Measurements from ENCODE around the gene GALNT7. TPM values are rescaled to one million over a fixed set of nuclear protein-coding genes. Genes with fewer than 3 reads are reported as not detected.

The GALNT7 gene
- total and polyA plus RNA-seq, 10 of the 15 experiments (the other 5 are each of a cell fraction or from before 2014, with no cell fraction given), result 14.2 to 33.2 (median 28.9) TPM

DNA sequence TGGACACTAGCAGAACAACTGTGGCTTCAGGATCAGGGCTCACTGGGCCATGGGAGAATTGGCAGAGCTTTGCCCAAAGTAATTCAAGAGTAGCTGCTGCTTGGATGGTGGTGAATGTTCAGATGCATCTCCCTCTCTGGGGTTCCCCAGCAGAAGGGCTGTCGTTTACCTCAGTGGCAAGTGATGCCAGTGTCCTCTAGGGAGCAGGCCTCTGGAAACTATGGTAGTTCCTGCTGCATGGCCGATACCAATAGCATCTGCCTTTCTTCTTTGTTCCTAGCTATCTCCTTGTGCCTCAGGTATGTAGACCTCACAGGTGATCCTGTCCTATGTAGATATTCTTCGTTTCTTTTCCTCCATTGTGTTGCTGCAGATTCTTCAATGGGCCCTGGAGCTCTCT lies 139.2 kb downstream of the GALNT7 start:
- in situ Hi-C loops (cut with MboI), result no loop called here

More for the DNA sequence above, 139.2 kb downstream of the GALNT7 start:
- no peak overlapping the region for H3K4me3 ChIP-seq
- ATAC-seq (no peak), FAIRE-seq (no peak), DNase-seq (ENCODE audit: low read depth, low spot score) (no peak)
- no peaks in the 10 kb centered on the region for H3K79me2 ChIP-seq (ENCODE audit: control insufficient read depth, insufficient read depth, low read length)
- no peak overlapping the region for H3K9ac ChIP-seq (ENCODE audit: control insufficient read depth, insufficient read depth, low read length)
- BruUV-seq (replicated peaks), result no TSS peak
- ChIA-PET RAD21 (ENCODE audit: unreplicated experiment) (interaction anchor here (1.4 to 1.5 kb wide), 2 partner anchors 12 to 113 kb away, joined by 3 to 4 read pairs; no protein-coding TSS in a partner anchor), POLR2A (interaction anchor here (0.7 kb wide), 1 partner anchor 338 kb away, joined by 4 read pairs; no protein-coding TSS in a partner anchor), CTCF (interaction anchor here (0.7 to 3.2 kb wide), 7 partner anchors 13 to 297 kb away, joined by 3 to 17 read pairs (median 5); no protein-coding TSS in a partner anchor), SMC1A (ENCODE audit: uncharacterized antibody, unreplicated experiment) (interaction anchor here (0.5 to 3.4 kb wide), 6 partner anchors 10 to 550 kb away, joined by 3 to 18 read pairs (median 3); no protein-coding TSS in a partner anchor)
- H3K4me1 ChIP-seq (ENCODE audit: control insufficient read depth, insufficient read depth, low read length), result no peaks in the 10 kb centered on the region
- H3K4me2 ChIP-seq (ENCODE audit: control insufficient read depth, insufficient read depth), result no peak overlapping the region
- WGBS (ENCODE audit: insufficient coverage, insufficient replicate concordance, low lambda C conversion rate, missing lambda C conversion rate), result 96% methylated on average over 3 of the region's 3 CpGs
- no peak overlapping the region for H3K27ac ChIP-seq (ENCODE audit: control insufficient read depth, insufficient read depth)
- TF ChIP-seq ZNF207 (IDR thresholded peaks at IDR 0.05; ENCODE audit: borderline replicate concordance) (no peak), BACH1 (IDR thresholded peaks at IDR 0.05; ENCODE audit: borderline replicate concordance) (no peak), CHD2 (IDR thresholded peaks at IDR 0.05; ENCODE audit: borderline replicate concordance, low read depth, low read length) (no peak), RB1 (IDR thresholded peaks at IDR 0.05; ENCODE audit: borderline replicate concordance) (no peak), POLR2AphosphoS2 (IDR thresholded peaks at IDR 0.05; ENCODE audit: low read depth, low read length) (no peak), MEF2A (IDR thresholded peaks at IDR 0.05; ENCODE audit: insufficient read depth, low read depth, low read length) (no peak), PML (IDR thresholded peaks at IDR 0.05; ENCODE audit: low read length) (no peak), TBL1XR1 (IDR thresholded peaks at IDR 0.05; ENCODE audit: low read depth, low read length) (no peak), NR2C2 (IDR thresholded peaks at IDR 0.05; ENCODE audit: borderline replicate concordance, control insufficient read depth, insufficient read length, low read depth) (no peak), PAX8 (IDR thresholded peaks at IDR 0.05) (no peak), DPF2 (IDR thresholded peaks at IDR 0.05) (no peak), ZNF24 (IDR thresholded peaks at IDR 0.05) (no peak)
- TF ChIP-seq, protein P1, sequence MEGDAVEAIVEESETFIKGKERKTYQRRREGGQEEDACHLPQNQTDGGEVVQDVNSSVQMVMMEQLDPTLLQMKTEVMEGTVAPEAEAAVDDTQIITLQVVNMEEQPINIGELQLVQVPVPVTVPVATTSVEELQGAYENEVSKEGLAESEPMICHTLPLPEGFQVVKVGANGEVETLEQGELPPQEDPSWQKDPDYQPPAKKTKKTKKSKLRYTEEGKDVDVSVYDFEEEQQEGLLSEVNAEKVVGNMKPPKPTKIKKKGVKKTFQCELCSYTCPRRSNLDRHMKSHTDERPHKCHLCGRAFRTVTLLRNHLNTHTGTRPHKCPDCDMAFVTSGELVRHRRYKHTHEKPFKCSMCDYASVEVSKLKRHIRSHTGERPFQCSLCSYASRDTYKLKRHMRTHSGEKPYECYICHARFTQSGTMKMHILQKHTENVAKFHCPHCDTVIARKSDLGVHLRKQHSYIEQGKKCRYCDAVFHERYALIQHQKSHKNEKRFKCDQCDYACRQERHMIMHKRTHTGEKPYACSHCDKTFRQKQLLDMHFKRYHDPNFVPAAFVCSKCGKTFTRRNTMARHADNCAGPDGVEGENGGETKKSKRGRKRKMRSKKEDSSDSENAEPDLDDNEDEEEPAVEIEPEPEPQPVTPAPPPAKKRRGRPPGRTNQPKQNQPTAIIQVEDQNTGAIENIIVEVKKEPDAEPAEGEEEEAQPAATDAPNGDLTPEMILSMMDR (IDR thresholded peaks at IDR 0.05 in 2 of 3, conservative IDR thresholded peaks at IDR 0.05 in 1 of 3; ENCODE audit: control insufficient read depth in 2 of 3, extremely low read depth in 1 of 3, insufficient read depth in 1 of 3, low read depth in 3 of 3, low read length in 3 of 3), result no peak
- TF ChIP-seq, protein P2, sequence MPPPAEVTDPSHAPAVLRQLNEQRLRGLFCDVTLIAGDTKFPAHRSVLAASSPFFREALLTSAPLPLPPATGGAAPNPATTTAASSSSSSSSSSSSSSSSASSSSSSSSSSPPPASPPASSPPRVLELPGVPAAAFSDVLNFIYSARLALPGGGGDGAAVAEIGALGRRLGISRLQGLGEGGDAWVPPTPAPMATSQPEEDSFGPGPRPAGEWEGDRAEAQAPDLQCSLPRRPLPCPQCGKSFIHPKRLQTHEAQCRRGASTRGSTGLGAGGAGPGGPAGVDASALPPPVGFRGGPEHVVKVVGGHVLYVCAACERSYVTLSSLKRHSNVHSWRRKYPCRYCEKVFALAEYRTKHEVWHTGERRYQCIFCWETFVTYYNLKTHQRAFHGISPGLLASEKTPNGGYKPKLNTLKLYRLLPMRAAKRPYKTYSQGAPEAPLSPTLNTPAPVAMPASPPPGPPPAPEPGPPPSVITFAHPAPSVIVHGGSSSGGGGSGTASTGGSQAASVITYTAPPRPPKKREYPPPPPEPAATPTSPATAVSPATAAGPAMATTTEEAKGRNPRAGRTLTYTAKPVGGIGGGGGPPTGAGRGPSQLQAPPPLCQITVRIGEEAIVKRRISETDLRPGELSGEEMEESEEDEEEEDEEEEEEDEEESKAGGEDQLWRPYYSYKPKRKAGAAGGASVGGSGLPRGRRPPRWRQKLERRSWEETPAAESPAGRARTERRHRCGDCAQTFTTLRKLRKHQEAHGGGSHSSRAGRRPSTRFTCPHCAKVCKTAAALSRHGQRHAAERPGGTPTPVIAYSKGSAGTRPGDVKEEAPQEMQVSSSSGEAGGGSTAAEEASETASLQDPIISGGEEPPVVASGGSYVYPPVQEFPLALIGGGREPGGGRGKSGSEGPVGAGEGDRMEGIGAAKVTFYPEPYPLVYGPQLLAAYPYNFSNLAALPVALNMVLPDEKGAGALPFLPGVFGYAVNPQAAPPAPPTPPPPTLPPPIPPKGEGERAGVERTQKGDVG (CRISPR knock-in tag; IDR thresholded peaks at IDR 0.05), result no peak
- TF ChIP-seq, protein P3, sequence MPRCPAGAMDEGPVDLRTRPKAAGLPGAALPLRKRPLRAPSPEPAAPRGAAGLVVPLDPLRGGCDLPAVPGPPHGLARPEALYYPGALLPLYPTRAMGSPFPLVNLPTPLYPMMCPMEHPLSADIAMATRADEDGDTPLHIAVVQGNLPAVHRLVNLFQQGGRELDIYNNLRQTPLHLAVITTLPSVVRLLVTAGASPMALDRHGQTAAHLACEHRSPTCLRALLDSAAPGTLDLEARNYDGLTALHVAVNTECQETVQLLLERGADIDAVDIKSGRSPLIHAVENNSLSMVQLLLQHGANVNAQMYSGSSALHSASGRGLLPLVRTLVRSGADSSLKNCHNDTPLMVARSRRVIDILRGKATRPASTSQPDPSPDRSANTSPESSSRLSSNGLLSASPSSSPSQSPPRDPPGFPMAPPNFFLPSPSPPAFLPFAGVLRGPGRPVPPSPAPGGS (IDR thresholded peaks at IDR 0.05; ENCODE audit: borderline replicate concordance, insufficient read depth, low read depth, low read length, poor library complexity, severe bottlenecking), result no peak
- TF ChIP-seq, protein P4, sequence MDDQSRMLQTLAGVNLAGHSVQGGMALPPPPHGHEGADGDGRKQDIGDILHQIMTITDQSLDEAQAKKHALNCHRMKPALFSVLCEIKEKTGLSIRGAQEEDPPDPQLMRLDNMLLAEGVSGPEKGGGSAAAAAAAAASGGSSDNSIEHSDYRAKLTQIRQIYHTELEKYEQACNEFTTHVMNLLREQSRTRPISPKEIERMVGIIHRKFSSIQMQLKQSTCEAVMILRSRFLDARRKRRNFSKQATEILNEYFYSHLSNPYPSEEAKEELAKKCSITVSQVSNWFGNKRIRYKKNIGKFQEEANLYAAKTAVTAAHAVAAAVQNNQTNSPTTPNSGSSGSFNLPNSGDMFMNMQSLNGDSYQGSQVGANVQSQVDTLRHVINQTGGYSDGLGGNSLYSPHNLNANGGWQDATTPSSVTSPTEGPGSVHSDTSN (IDR thresholded peaks at IDR 0.05; ENCODE audit: insufficient replicate concordance, low read depth, low read length), result no peak
- intact Hi-C loops (cut with micrococcal nuclease; ENCODE audit: unreplicated experiment), result no loop called here
- H3K27me3 ChIP-seq (replicated peaks in 1 of 2; ENCODE audit: control insufficient read depth in 2 of 2, insufficient read depth in 2 of 2, low read length in 1 of 2), result no peaks in the 10 kb centered on the region
- H3K9me3 ChIP-seq (replicated peaks; ENCODE audit: control insufficient read depth, insufficient read depth, low read length), result no peaks in the 10 kb centered on the region
- H3K36me3 ChIP-seq (ENCODE audit: control insufficient read depth in 2 of 2, insufficient read depth in 2 of 2, low read length in 1 of 2), result peaks cover 8 to 10% of the 10 kb centered on the region in 2 experiments; a peak in 3 of 4 replicates
- H2AFZ ChIP-seq (ENCODE audit: control insufficient read depth, low read depth, low read length), result no peak overlapping the region
- no peaks in the 10 kb centered on the region for H4K20me1 ChIP-seq (ENCODE audit: control insufficient read depth, insufficient read depth)

Measured in GM12878 (cell line).